Activated CD8-positive, alpha-beta T cell treated with anti-CD3 and anti-CD28 coated beads for 36 hours (primary cell): ENCODE results near the gene LVRN. TPM values are rescaled to one million over a fixed set of nuclear protein-coding genes. Genes with fewer than 3 reads are reported as not detected.
"Not testable (repeated sequence)": the region's sequence is repeated elsewhere in the genome, so short reads cannot be mapped to it uniquely, and the experiment has no call there.

Experiments
- ATAC-seq: fragments of 200-7000 bp; cut with Tn5 transposase; one replicate; pipeline ENCODE4 v1.10.0; 2021; ENCODE audit warnings: mild to moderate bottlenecking, moderate library complexity
- CTCF ChIA-PET: fragments of 350-600 bp; sonication (Branson Sonifier 250); formaldehyde crosslinking; loops from one replicate; lab custom pipeline; 2021; ENCODE audit warnings: antibody characterized with exemption; lab: Charles Lee
- POLR2A ChIA-PET: fragments of 350-600 bp; sonication (Branson Sonifier 250); formaldehyde crosslinking; loops from one replicate; lab custom pipeline; 2021; ENCODE audit warnings: antibody characterized with exemption; lab: Charles Lee
- DNase-seq: peaks from one replicate; pipeline ENCODE4 v3.0.0-alpha.2; 2020
- H3K27ac Mint-ChIP-seq: one replicate; pipeline ENCODE4 v1.8.0; 2021; ENCODE audit warnings: mild to moderate bottlenecking, mixed read lengths
- H3K27me3 Mint-ChIP-seq: one replicate; pipeline ENCODE4 v1.8.0; 2021; ENCODE audit warnings: mixed read lengths
- H3K36me3 Mint-ChIP-seq: one replicate; pipeline ENCODE4 v1.8.0; 2021; ENCODE audit warnings: low read depth, mixed read lengths
- H3K4me1 Mint-ChIP-seq: one replicate; pipeline ENCODE4 v1.8.0; 2021; ENCODE audit warnings: low read depth, mixed read lengths
- H3K4me3 Mint-ChIP-seq: one replicate; pipeline ENCODE4 v1.8.0; 2021; ENCODE audit warnings: mild to moderate bottlenecking, moderate library complexity, mixed read lengths
- H3K9me3 Mint-ChIP-seq: one replicate; pipeline ENCODE4 v1.8.0; 2021; ENCODE audit warnings: mixed read lengths
- CTCF ChIP-seq: fragments of 200-600 bp; IDR thresholded peaks from one replicate; pipeline ENCODE4 v1.8.0; 2022; ENCODE audit warnings: antibody characterized with exemption, mild to moderate bottlenecking
- intact Hi-C: fragments of 100-400 bp; cut with micrococcal nuclease; formaldehyde crosslinking; loops from one replicate; pipeline ENCODE4 v1.10.0; 2022
- total RNA-seq, 2 experiments: library from RNA; stranded (reverse); gene quantifications; one replicate each; pipeline ENCODE4 v1.2.3, GENCODE V29; 2021

The LVRN gene, protein sequence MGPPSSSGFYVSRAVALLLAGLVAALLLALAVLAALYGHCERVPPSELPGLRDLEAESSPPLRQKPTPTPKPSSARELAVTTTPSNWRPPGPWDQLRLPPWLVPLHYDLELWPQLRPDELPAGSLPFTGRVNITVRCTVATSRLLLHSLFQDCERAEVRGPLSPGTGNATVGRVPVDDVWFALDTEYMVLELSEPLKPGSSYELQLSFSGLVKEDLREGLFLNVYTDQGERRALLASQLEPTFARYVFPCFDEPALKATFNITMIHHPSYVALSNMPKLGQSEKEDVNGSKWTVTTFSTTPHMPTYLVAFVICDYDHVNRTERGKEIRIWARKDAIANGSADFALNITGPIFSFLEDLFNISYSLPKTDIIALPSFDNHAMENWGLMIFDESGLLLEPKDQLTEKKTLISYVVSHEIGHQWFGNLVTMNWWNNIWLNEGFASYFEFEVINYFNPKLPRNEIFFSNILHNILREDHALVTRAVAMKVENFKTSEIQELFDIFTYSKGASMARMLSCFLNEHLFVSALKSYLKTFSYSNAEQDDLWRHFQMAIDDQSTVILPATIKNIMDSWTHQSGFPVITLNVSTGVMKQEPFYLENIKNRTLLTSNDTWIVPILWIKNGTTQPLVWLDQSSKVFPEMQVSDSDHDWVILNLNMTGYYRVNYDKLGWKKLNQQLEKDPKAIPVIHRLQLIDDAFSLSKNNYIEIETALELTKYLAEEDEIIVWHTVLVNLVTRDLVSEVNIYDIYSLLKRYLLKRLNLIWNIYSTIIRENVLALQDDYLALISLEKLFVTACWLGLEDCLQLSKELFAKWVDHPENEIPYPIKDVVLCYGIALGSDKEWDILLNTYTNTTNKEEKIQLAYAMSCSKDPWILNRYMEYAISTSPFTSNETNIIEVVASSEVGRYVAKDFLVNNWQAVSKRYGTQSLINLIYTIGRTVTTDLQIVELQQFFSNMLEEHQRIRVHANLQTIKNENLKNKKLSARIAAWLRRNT
- total RNA-seq, result under 1 TPM; 0.27 to 0.29 TPM

DNA sequence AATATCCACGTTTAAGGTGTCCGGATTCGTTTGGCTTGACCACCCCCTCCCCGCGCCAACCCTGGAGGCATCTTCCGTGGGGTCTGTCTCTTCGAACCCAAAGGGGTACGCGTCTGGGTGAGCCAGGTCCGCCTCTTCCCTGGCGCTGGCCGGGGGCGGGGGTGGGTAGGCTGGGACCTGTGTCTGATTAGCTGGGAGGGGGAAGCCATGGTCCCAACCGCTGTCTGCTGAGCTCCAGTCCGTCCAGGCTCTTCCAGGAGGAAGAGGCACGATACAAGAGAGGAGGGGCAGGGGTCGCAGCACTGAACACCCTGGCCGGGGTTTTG, at the start of gene LVRN:
Gene LVRN (plus strand): TSS at position 237 of the 326 bp plus-strand sequence. CDS start 143 bp downstream, outside the sequence.
- Mint-ChIP-seq H3K36me3 (no peaks in the 10 kb centered on the region), H3K27ac (no peak within 1 kb of the TSS), H3K4me3 (no peak within 1 kb of the TSS), H3K9me3 (no peaks in the 10 kb centered on the region), H3K27me3 (peaks cover 55% of the 10 kb centered on the region), H3K4me1 (peaks cover 7% of the 10 kb centered on the region)
- ATAC-seq (no peak), DNase-seq (no peak)
- CTCF ChIA-PET, result interaction anchor here (1.1 to 1.3 kb wide), 2 partner anchors 105 to 122 kb away, joined by 3 to 4 read pairs; no protein-coding TSS in a partner anchor
- no peak for TF ChIP-seq CTCF
- intact Hi-C loops, result no loop called here
- POLR2A ChIA-PET, result interaction anchor here (0.9 kb wide), 1 partner anchor 15 kb away, joined by 3 read pairs; no protein-coding TSS in a partner anchor

DNA sequence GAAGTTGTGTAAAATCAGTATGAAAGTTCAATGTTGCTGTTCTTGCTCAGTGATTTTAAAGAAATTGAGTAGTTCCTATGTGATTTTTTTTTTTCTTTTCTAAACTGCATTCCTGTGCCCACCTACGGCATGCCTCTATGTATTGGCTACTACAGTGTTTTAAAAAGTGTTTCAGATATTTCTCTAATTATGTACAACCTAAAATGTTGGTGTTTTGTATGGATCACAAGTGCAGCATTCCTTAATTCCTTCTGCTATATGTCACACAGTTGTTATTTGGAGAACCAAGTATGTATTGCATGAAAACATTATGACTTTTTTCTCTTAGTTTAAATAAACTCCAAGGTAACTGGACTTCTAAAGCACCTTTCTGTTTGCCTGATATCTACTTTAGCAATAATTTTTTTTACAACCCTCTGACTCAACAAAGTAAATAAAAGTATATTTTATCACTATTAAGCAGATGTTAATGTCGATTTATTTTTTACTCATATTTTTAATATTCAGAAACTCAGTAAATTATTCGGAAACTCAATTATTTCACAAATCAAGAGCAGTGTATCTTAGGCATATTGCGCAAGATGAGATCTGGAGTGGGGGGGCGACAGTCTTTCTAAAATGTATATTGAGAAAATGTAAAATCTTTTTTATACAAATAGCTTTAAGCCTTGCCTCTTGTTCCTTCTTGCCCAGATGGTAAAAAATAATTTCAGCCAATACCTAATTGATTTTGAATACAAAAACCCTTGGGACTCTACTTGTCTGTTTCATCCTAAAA, 48.5 kb upstream of the LVRN start:
- POLR2A ChIA-PET, result not testable (repeated sequence)

GRCh38 chr5:115920171-115920725, 42.0 kb upstream of the LVRN start:
- no peak for DNase-seq
- ChIA-PET POLR2A (interaction anchor here (1.1 kb wide), 1 partner anchor 22 kb away, joined by 3 read pairs; no protein-coding TSS in a partner anchor), CTCF (interaction anchor here (1.0 kb wide), 1 partner anchor 22 kb away, joined by 3 read pairs; no protein-coding TSS in a partner anchor)

More for the DNA sequence above, 48.5 kb upstream of the LVRN start:
- H3K9me3 Mint-ChIP-seq, H3K36me3 Mint-ChIP-seq, ATAC-seq, H3K27ac Mint-ChIP-seq, DNase-seq, intact Hi-C loops, H3K27me3 Mint-ChIP-seq, H3K4me3 Mint-ChIP-seq, H3K4me1 Mint-ChIP-seq, CTCF ChIA-PET: not testable (repeated sequence)

GRCh38 chr5:115928578-115929407, 33.5 kb upstream of the LVRN start:
- H3K4me1 Mint-ChIP-seq, H3K27ac Mint-ChIP-seq, H3K9me3 Mint-ChIP-seq, H3K4me3 Mint-ChIP-seq, H3K27me3 Mint-ChIP-seq, ATAC-seq, POLR2A ChIA-PET, H3K36me3 Mint-ChIP-seq, DNase-seq, intact Hi-C loops, CTCF ChIA-PET: not testable (repeated sequence)

More at GRCh38 chr5:115920171-115920725, 42.0 kb upstream of the LVRN start:
- H3K4me1 Mint-ChIP-seq, result no peaks in the 10 kb centered on the region
- H3K27me3 Mint-ChIP-seq, result no peaks in the 10 kb centered on the region
- no peaks in the 10 kb centered on the region for H3K9me3 Mint-ChIP-seq
- H3K4me3 Mint-ChIP-seq, result no peak overlapping the region
- TF ChIP-seq CTCF, result no peak
- H3K36me3 Mint-ChIP-seq, result peaks cover 4% of the 10 kb centered on the region
- no peak overlapping the region for H3K27ac Mint-ChIP-seq
- ATAC-seq, result no peak
- intact Hi-C loops, result no loop called here

- H3K36me3 Mint-ChIP-seq, H3K27me3 Mint-ChIP-seq, ATAC-seq, DNase-seq, intact Hi-C loops, CTCF ChIA-PET, H3K4me3 Mint-ChIP-seq, H3K4me1 Mint-ChIP-seq, H3K27ac Mint-ChIP-seq, POLR2A ChIA-PET, H3K9me3 Mint-ChIP-seq: not testable (repeated sequence)
Measured at GRCh38 chr5:115930171-115930570, 32.1 kb upstream of the LVRN start.
